Kidney epithelial cell (primary cell): Measurements from ENCODE around the gene STXBP6. TPM values are rescaled to one million over a fixed set of nuclear protein-coding genes. Genes with fewer than 3 reads are reported as not detected.

Source experiments
- DNase-seq: peaks from one replicate; pipeline ENCODE4 v3.0.0-alpha.2; 2010; ENCODE audit warnings: low read depth
- H3K27me3 ChIP-seq: 2 replicates; pipeline ENCODE4 v1.6.0; 2011; ENCODE audit warnings: low read length; ENCODE audit not compliant: control insufficient read depth, insufficient read depth
- H3K36me3 ChIP-seq: 2 replicates; pipeline ENCODE4 v1.5.1; 2011; ENCODE audit warnings: low read length; ENCODE audit not compliant: control insufficient read depth, insufficient read depth
- H3K4me3 ChIP-seq: 2 replicates; pipeline ENCODE4 v1.5.1; 2011; ENCODE audit warnings: low read depth, mild to moderate bottlenecking, control low read depth, low read length
- CTCF ChIP-seq: IDR thresholded peaks from 2 replicates; pipeline ENCODE4 v1.5.1; 2011; ENCODE audit warnings: mild to moderate bottlenecking, moderate library complexity, low read length, control low read depth, inconsistent platforms; ENCODE audit not compliant: insufficient read depth, poor library complexity, severe bottlenecking
- total RNA-seq: library from RNA; depleted of rRNA; stranded (reverse); fragments of >200 nt; gene quantifications from 2 replicates; pipeline ENCODE4 v1.2.3, GENCODE V29; 2015

The STXBP6 gene
- total RNA-seq, 1 donor from 2014 or later, result 0.38 TPM

- DNase-seq, result peak; percentile 68
- Histone ChIP-seq H3K4me3 (no peak overlapping the region), H3K36me3 (no peaks in the 10 kb centered on the region), H3K27me3 (no peaks in the 10 kb centered on the region)
- no peak for TF ChIP-seq CTCF
Measured at GRCh38 chr14:24861083-24861630, 188.8 kb downstream of the STXBP6 start.

DNA sequence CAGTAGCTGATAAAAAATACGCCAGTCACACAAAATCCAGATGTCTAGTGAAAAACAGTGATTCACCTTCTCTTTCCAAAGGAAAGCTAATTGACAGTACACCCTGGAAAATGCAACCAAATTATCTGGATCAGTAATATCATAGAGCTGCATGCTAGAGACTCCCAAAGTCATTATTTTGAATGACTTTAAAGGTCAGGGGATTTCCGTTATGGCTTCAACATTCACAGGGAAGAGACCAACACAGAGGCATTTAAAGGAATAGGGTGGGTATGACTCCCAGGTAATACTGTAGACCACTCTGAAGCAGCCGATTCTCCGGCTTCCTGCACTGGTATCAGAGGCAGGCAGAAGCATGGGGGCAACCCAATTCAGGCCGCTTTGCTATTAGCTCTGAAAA is 190.4 kb downstream of the STXBP6 start:
- Histone ChIP-seq H3K27me3 (no peaks in the 10 kb centered on the region), H3K36me3 (no peaks in the 10 kb centered on the region), H3K4me3 (no peak overlapping the region)
- no peak for DNase-seq
- no peak for TF ChIP-seq CTCF

GRCh38 chr14:24858684-24859083 is 191.3 kb downstream of the STXBP6 start:
- no peaks in the 10 kb centered on the region for H3K27me3 ChIP-seq

DNA sequence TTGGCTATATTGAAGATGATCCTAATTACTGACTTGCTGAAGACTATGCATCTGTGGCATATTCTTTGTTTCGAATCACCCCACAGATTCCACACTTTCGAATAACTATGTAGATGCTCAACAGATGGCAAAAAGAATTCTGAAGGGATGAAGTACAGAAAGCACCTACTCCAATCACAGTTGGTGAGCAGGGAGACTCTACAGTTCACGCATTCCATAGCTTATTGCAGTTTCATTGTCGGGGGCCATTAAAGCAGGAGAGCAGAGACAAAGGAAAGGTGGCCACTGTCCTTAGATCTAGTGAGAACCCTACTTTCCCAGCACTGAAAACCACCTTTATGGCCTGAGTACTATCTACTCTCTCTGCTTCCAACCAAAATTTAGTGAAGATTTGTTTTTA is 191.9 kb downstream of the STXBP6 start:
- no peak for DNase-seq
- Histone ChIP-seq H3K36me3 (no peaks in the 10 kb centered on the region), H3K4me3 (no peak overlapping the region), H3K27me3 (no peaks in the 10 kb centered on the region)
- no peak for TF ChIP-seq CTCF

More at GRCh38 chr14:24858684-24859083, 191.3 kb downstream of the STXBP6 start:
- Histone ChIP-seq H3K4me3 (no peak overlapping the region), H3K36me3 (no peaks in the 10 kb centered on the region)
- no peak for TF ChIP-seq CTCF
- no peak for DNase-seq

GRCh38 chr14:24857277-24857676 is 192.7 kb downstream of the STXBP6 start:
- no peak for DNase-seq
- H3K27me3 ChIP-seq, result no peaks in the 10 kb centered on the region
- TF ChIP-seq CTCF, result no peak
- no peaks in the 10 kb centered on the region for H3K36me3 ChIP-seq
- no peak overlapping the region for H3K4me3 ChIP-seq

DNA sequence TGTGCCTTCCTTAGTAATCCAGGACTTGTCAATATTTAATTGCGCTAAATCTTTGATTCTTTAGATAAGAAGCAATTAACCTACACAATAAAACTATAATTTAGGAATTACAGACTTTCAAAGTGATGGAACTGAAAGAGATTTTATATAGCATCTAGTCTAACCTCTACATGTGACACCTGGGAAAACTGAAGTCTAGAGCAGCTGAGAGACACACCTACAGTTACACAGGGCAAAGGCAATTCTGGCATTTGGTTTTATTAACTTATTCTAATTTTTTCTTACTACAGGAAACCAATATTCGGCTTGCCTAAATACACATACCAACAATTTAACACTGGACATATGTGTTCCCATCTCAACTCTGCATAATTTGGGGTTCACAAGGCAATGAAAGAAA is 196.5 kb downstream of the STXBP6 start:
- no peak for TF ChIP-seq CTCF

More for the DNA sequence above, 196.5 kb downstream of the STXBP6 start:
- Histone ChIP-seq H3K36me3 (no peaks in the 10 kb centered on the region), H3K4me3 (no peak overlapping the region), H3K27me3 (no peaks in the 10 kb centered on the region)
- DNase-seq, result no peak
